GM10248 (cell line): ENCODE results near the gene LINC00305.

Experiments
- CTCF ChIA-PET: fragments of 300-600 bp; sonication (Branson Sonifier 250); formaldehyde crosslinking; extraction: SDS; loops from one replicate; lab custom pipeline; 2021; ENCODE audit warnings: antibody characterized with exemption; lab: Yijun Ruan, JAX
- POLR2A ChIA-PET: fragments of 350-650 bp; sonication (Branson Sonifier 250); formaldehyde crosslinking; extraction: SDS; loops from one replicate; lab custom pipeline; 2020; ENCODE audit warnings: antibody characterized with exemption; lab: Yijun Ruan, JAX
- DNase-seq: peaks from one replicate; pipeline ENCODE4 v3.0.0; 2012; ENCODE audit errors: extremely low spot score
- TF ChIP-seq, protein P1 (sequence below): IDR thresholded peaks from 2 replicates; pipeline ENCODE4 v1.5.1; 2012; ENCODE audit warnings: mild to moderate bottlenecking, low read depth; ENCODE audit errors: extremely low read depth, missing control alignments, control extremely low read depth

Gene LINC00305

DNA sequence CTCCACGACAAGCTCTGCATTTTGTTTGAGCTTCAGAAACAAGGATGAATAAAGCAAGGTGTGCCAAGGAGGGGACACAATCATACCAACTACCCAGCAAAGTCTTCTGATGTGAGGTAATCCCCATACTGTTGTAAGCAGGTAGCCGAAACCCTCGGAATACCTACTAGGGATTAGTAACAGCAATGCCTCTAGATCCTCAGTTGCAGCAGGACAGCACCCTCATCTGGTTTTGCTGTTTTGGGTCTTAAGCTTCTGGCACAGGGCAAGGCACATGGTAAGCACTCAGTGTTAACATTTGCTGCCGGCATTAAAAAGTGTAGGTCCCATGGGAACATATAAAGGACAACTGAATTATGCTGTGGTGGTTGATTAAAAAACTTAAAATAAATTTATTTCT, 16.0 kb upstream of the LINC00305 start:
- ChIA-PET CTCF (interaction anchor here (0.9 to 1.5 kb wide), 5 partner anchors 8 to 245 kb away, joined by 3 to 6 read pairs (median 3); no protein-coding TSS in a partner anchor), POLR2A (no interaction called here)
- TF ChIP-seq, protein P1, sequence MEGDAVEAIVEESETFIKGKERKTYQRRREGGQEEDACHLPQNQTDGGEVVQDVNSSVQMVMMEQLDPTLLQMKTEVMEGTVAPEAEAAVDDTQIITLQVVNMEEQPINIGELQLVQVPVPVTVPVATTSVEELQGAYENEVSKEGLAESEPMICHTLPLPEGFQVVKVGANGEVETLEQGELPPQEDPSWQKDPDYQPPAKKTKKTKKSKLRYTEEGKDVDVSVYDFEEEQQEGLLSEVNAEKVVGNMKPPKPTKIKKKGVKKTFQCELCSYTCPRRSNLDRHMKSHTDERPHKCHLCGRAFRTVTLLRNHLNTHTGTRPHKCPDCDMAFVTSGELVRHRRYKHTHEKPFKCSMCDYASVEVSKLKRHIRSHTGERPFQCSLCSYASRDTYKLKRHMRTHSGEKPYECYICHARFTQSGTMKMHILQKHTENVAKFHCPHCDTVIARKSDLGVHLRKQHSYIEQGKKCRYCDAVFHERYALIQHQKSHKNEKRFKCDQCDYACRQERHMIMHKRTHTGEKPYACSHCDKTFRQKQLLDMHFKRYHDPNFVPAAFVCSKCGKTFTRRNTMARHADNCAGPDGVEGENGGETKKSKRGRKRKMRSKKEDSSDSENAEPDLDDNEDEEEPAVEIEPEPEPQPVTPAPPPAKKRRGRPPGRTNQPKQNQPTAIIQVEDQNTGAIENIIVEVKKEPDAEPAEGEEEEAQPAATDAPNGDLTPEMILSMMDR, result no peak
- no peak for DNase-seq

DNA sequence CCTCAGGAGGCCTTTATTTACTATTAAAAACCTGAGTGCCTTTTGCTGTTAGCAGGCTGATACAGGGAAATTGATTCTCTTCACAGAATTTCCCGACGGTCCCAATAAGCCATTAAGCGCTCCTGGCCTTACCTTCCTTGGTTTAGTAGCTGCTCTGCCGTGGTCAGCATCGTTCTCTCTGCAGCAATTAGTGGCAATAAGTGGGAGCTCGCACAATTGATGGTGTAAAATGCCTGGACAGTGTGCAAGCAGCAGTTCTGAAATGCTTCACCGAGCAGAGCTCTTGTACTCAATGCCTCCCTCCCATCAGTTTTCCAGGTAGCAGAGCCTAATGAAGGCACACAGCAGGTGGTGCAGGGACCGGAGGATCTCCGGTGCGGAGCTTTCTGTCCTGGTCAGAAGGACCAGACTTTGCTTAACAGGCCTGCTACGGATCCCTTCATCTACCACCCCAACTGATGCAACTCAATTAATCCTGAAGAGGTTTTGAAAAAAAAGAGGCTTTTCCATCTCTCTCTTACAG, 1.1 kb upstream of the LINC00305 start:
- TF ChIP-seq, protein P1, result no peak
- DNase-seq, result no peak
- POLR2A ChIA-PET, result no interaction called here
- CTCF ChIA-PET, result no interaction called here

DNA sequence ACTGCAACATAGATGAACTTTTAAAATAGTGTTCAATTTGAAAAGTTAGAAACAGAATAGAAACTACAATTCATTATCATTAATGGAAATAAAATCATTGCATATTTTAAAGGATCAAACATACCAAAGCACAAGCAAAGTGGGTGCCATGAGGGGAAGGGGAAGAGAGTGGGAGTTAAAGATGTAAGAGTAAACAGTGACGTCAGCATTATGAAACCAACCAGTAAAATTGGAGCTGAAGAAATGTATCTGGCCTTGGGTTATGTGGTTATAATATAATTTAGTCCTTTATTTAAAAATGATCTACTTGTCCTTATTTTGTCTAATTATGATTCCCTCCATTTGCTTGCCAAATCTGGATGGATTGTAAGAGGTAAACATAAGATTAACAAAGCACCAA, 6.0 kb downstream of the LINC00305 start:
- CTCF ChIA-PET, result no interaction called here
- DNase-seq, result no peak
- TF ChIP-seq, protein P1, result no peak
- POLR2A ChIA-PET, result no interaction called here

DNA sequence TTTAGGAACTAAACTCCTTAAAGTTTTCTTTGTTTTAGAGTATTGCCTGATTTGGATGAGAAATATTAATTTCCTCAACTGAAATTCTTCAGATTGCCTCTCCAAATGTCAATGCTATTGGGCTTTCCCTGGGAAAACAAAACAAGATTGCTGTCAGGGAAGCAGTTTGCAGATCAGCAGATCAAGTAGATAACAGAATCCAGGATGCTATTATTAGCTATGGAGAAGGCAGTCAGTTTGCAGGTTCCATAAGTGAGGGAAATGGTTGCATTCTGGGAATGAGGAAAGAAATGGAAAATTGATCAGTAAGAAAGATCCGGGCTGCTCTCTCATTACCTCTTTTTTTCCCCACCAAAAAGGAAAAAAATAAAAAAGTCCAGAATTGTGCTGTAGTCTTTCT, 11.0 kb downstream of the LINC00305 start:
- DNase-seq, result no peak
- ChIA-PET CTCF (interaction anchor here (1.1 kb wide), 1 partner anchor 12 kb away, joined by 4 read pairs; no protein-coding TSS in a partner anchor), POLR2A (no interaction called here)
- TF ChIP-seq, protein P1, result no peak

DNA sequence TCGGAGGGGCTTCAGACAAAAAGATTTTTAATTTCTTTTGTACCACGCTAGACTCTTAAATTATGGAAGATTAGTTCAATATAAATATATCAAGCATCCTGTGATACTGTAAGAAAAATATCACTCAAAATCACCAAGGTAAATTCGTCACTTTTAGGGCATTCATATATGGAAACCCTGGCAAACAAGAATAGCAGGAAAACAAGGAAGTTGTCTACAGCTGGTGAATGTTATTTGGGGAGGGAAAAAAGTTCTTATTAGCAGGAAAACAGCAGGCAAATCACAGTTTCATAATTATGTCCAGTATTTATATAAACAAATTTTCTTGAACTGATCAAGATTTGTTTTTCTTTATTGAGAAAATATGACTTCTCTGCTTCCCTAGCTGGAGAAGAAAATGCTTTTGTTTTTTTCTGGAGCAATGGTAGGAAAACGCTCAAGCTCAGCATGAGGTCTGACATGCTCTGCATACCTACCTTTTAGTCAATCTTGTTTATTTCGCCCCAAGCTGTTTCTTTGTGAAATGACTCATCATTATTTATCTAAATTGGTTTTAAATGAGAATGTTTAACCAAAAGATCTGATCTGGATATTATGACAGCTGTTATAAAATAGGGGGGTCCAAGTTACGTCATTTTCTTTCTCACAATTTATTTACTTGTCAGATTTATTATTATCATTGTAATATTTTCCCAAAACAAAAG, 14.7 kb downstream of the LINC00305 start:
- POLR2A ChIA-PET, result no interaction called here
- CTCF ChIA-PET, result interaction anchor here (1.3 to 2.5 kb wide), 3 partner anchors 11 to 14 kb away, joined by 3 to 6 read pairs (median 4); no protein-coding TSS in a partner anchor
- TF ChIP-seq, protein P1, result no peak
- DNase-seq, result no peak

DNA sequence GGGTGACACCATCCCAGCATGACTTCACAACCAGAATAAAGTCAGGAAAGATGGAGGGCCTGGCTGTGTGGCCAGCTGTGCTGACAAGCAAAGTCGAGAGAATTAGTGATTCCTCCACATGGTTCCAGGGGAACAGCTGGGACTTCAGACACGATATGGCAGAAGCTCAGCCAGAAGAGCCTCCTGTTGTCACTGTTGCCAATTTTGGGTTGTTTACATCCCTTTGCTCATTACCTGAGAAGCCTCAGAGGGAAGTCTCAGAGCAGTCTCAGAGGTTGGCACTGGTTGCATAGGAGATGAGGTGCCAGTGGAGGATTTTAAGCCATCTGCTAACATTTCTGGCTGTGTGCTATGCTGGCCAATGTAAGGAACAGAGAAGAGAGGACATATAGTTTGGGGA, 16.0 kb downstream of the LINC00305 start:
- POLR2A ChIA-PET, result no interaction called here

More for the DNA sequence above, 16.0 kb downstream of the LINC00305 start:
- no peak for DNase-seq
- CTCF ChIA-PET, result no interaction called here
- TF ChIP-seq, protein P1, result no peak
